Neural cell (in vitro differentiated cells): ENCODE data around the gene LRP1-AS. TPM values are rescaled to one million over a fixed set of nuclear protein-coding genes. Genes with fewer than 3 reads are reported as not detected.

Experiments used
- H2AFZ ChIP-seq: fragments of 200-600, 300-800 bp; sonication (generic), shearing (Covaris generic); 2 replicates; pipeline ENCODE4 v1.6.0; 2014; ENCODE audit warnings: low read depth, mild to moderate bottlenecking, antibody characterized with exemption, low read length, moderate library complexity
- H3F3A ChIP-seq: fragments of 200-600 bp; shearing (Covaris generic); 2 replicates; pipeline ENCODE4 v1.6.1; 2016; ENCODE audit warnings: mild to moderate bottlenecking, moderate library complexity, mixed read lengths, antibody characterized with exemption, low read length; ENCODE audit not compliant: insufficient read depth, poor library complexity, severe bottlenecking
- H3K27ac ChIP-seq: fragments of 200-600, 300-800 bp; sonication (generic), shearing (Covaris generic); 2 replicates; pipeline ENCODE4 v1.5.1; 2014; ENCODE audit warnings: mild to moderate bottlenecking, low read length, moderate library complexity
- H3K27me3 ChIP-seq: fragments of 300-800, 200-600 bp; sonication (generic), shearing (Covaris generic); 2 replicates; pipeline ENCODE4 v1.6.0; 2014; ENCODE audit warnings: mild to moderate bottlenecking, low read depth, low read length, moderate library complexity; ENCODE audit not compliant: insufficient read depth
- H3K36me3 ChIP-seq: fragments of 300-800, 200-600 bp; sonication (generic), shearing (Covaris generic); 2 replicates; pipeline ENCODE4 v1.5.1; 2014; ENCODE audit warnings: mild to moderate bottlenecking, antibody characterized with exemption, low read length, moderate library complexity; ENCODE audit not compliant: insufficient read depth
- H3K4me2 ChIP-seq: fragments of 300-800, 200-600 bp; sonication (generic), shearing (Covaris generic); 2 replicates; pipeline ENCODE4 v1.6.0; 2014; ENCODE audit warnings: mild to moderate bottlenecking, low read length
- H3K4me3 ChIP-seq: fragments of 300-800, 200-600 bp; sonication (generic), shearing (Covaris generic); 2 replicates; pipeline ENCODE4 v1.5.1; 2014; ENCODE audit warnings: mild to moderate bottlenecking, low read length, moderate library complexity
- H3K79me2 ChIP-seq: fragments of 200-600 bp; shearing (Covaris generic); replicated peaks from 2 replicates; pipeline ENCODE4 v1.6.0; 2014; ENCODE audit warnings: mild to moderate bottlenecking, low read length, moderate library complexity; ENCODE audit not compliant: insufficient read depth
- H3K9ac ChIP-seq: fragments of 300-800, 200-600 bp; sonication (generic), shearing (Covaris generic); 2 replicates; pipeline ENCODE4 v1.6.1; 2016; ENCODE audit warnings: mild to moderate bottlenecking, low read length, mixed read lengths
- H3K9me2 ChIP-seq: fragments of 200-600 bp; shearing (Covaris generic); 2 replicates; pipeline ENCODE4 v1.6.1; 2016; ENCODE audit warnings: mild to moderate bottlenecking, low read length, mixed read lengths; ENCODE audit not compliant: insufficient read depth
- H3K9me3 ChIP-seq: fragments of 200-600, 300-800 bp; sonication (generic), shearing (Covaris generic); 2 replicates; pipeline ENCODE4 v1.6.1; 2016; ENCODE audit warnings: mild to moderate bottlenecking, mixed run types, low read length, moderate library complexity, mixed read lengths
- H4K20me1 ChIP-seq: fragments of 200-600 bp; shearing (Covaris generic); 2 replicates; pipeline ENCODE4 v1.6.1; 2016; ENCODE audit warnings: mild to moderate bottlenecking, mixed run types; ENCODE audit not compliant: insufficient read depth
- EP300 ChIP-seq: fragments of 450-650 bp; conservative IDR thresholded peaks from 2 replicates; pipeline ENCODE4 v1.6.1; 2014; ENCODE audit warnings: antibody characterized with exemption, mild to moderate bottlenecking, moderate library complexity; ENCODE audit not compliant: poor library complexity, severe bottlenecking
- EZH2 ChIP-seq: fragments of 200-600, 300-800 bp; shearing (Covaris generic), sonication (generic); IDR thresholded peaks from 2 replicates; pipeline ENCODE4 v1.6.1; 2014; ENCODE audit warnings: antibody characterized with exemption, low read length, borderline replicate concordance, mild to moderate bottlenecking; ENCODE audit not compliant: insufficient read depth, poor library complexity, severe bottlenecking
- POLR2AphosphoS5 ChIP-seq: IDR thresholded peaks from 2 replicates; pipeline ENCODE4 v1.6.1; 2012
- RAD21 ChIP-seq: fragments of 450-650 bp; conservative IDR thresholded peaks from 2 replicates; pipeline ENCODE4 v1.6.1; 2014; ENCODE audit warnings: antibody characterized with exemption, mild to moderate bottlenecking, moderate library complexity
- SMC3 ChIP-seq: fragments of 450-650 bp; conservative IDR thresholded peaks from 2 replicates; pipeline ENCODE4 v1.6.1; 2014; ENCODE audit warnings: antibody characterized with exemption, mild to moderate bottlenecking, moderate library complexity; ENCODE audit not compliant: poor library complexity
- polyA plus RNA-seq: library from polyadenylated mRNA; depleted of rRNA; stranded (reverse); fragments of >200 nt; gene quantifications from 2 replicates; pipeline ENCODE4 v1.2.3, GENCODE V29; 2014
- TF ChIP-seq, protein P1 (sequence below): IDR thresholded peaks from 2 replicates; pipeline ENCODE4 v1.6.1; 2012; ENCODE audit warnings: borderline replicate concordance
- TF ChIP-seq, protein P2 (sequence below): fragments of 450-650 bp; IDR thresholded peaks from 2 replicates; pipeline ENCODE4 v1.5.1; 2014; ENCODE audit warnings: antibody characterized with exemption, mild to moderate bottlenecking, moderate library complexity; ENCODE audit not compliant: poor library complexity, severe bottlenecking

The LRP1-AS gene
- polyA plus RNA-seq, 1 donor from 2014 or later: not detected

GRCh38 chr12:57146092-57146491 lies 1.3 kb downstream of the LRP1-AS start:
- Histone ChIP-seq H3K36me3 (peaks cover 19% of the 10 kb centered on the region), H3K79me2 (no peaks in the 10 kb centered on the region), H3K4me3 (no peak overlapping the region), H3K27me3 (no peaks in the 10 kb centered on the region), H3K9ac (no peak overlapping the region), H3K9me3 (no peaks in the 10 kb centered on the region), H3K9me2 (no peaks in the 10 kb centered on the region), H2AFZ (no peak overlapping the region), H3K4me2 (no peak overlapping the region), H4K20me1 (no peaks in the 10 kb centered on the region), H3K27ac (no peak overlapping the region), H3F3A (no peaks in the 10 kb centered on the region)
- TF ChIP-seq SMC3 (no peak), EP300 (no peak), POLR2AphosphoS5 (no peak), RAD21 (no peak)
- TF ChIP-seq, protein P1, sequence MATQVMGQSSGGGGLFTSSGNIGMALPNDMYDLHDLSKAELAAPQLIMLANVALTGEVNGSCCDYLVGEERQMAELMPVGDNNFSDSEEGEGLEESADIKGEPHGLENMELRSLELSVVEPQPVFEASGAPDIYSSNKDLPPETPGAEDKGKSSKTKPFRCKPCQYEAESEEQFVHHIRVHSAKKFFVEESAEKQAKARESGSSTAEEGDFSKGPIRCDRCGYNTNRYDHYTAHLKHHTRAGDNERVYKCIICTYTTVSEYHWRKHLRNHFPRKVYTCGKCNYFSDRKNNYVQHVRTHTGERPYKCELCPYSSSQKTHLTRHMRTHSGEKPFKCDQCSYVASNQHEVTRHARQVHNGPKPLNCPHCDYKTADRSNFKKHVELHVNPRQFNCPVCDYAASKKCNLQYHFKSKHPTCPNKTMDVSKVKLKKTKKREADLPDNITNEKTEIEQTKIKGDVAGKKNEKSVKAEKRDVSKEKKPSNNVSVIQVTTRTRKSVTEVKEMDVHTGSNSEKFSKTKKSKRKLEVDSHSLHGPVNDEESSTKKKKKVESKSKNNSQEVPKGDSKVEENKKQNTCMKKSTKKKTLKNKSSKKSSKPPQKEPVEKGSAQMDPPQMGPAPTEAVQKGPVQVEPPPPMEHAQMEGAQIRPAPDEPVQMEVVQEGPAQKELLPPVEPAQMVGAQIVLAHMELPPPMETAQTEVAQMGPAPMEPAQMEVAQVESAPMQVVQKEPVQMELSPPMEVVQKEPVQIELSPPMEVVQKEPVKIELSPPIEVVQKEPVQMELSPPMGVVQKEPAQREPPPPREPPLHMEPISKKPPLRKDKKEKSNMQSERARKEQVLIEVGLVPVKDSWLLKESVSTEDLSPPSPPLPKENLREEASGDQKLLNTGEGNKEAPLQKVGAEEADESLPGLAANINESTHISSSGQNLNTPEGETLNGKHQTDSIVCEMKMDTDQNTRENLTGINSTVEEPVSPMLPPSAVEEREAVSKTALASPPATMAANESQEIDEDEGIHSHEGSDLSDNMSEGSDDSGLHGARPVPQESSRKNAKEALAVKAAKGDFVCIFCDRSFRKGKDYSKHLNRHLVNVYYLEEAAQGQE: no peak

DNA sequence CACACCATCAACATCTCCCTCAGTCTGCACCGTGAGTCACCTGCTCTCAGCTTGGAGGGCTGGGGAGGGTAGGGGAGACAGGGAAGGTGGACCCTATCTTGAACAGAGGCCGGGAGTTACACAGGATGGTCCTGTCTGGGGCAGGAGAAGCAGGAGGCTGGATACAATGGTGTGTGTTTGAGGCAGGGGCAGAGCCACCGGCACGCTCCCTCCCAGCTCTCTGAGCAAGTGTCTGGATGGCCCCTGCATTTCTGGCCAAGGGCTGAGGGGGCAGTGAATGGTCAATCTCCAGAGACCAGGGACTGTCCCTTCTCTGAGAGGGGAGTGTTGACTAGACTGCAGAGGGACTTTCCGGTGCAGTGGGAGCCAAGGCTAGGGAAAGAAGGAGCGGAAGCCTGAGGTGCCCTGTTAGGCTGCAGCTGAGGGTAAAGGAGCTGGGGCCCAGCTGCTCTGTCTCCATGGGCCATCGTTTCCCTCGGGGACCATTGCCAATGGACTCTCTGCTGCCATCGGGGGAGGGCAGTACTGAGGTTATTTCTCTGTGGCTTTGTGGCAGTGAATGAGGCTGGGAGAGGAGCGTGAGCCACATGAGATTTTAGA lies 1.9 kb downstream of the LRP1-AS start:
- Histone ChIP-seq H3K4me3 (no peak overlapping the region), H3K27ac (no peak overlapping the region), H3K79me2 (no peaks in the 10 kb centered on the region), H3K27me3 (no peaks in the 10 kb centered on the region), H3K4me2 (no peak overlapping the region), H3K36me3 (peaks cover 19% of the 10 kb centered on the region), H4K20me1 (no peaks in the 10 kb centered on the region), H3F3A (no peaks in the 10 kb centered on the region), H2AFZ (no peak overlapping the region), H3K9me3 (no peaks in the 10 kb centered on the region), H3K9ac (no peak overlapping the region), H3K9me2 (no peaks in the 10 kb centered on the region)
- TF ChIP-seq POLR2AphosphoS5: no peak

DNA sequence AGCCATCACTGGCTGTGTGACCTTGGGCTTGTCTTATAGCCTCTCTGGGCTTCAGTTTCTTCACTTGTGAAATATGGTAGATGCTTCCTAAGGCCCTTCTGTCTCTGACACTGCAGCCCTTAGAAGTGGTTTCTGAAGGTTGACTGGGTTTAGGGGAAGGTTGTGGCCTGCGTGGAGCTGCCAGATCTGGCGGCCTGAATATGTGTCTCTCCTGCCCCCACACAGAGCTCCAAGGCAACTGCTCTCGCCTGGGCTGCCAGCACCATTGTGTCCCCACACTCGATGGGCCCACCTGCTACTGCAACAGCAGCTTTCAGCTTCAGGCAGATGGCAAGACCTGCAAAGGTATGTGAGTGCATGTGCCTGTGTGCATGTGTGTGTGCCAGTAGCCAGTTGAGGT lies 4.0 kb downstream of the LRP1-AS start:
- no peaks in the 10 kb centered on the region for H3F3A ChIP-seq
- no peak overlapping the region for H3K9ac ChIP-seq
- H3K27me3 ChIP-seq: no peaks in the 10 kb centered on the region
- no peak overlapping the region for H3K4me3 ChIP-seq
- no peaks in the 10 kb centered on the region for H3K79me2 ChIP-seq
- peaks cover 32% of the 10 kb centered on the region for H3K36me3 ChIP-seq
- H3K27ac ChIP-seq: no peak overlapping the region
- TF ChIP-seq, protein P1: no peak
- no peak for TF ChIP-seq RAD21
- no peak for TF ChIP-seq POLR2AphosphoS5
- TF ChIP-seq, protein P2, sequence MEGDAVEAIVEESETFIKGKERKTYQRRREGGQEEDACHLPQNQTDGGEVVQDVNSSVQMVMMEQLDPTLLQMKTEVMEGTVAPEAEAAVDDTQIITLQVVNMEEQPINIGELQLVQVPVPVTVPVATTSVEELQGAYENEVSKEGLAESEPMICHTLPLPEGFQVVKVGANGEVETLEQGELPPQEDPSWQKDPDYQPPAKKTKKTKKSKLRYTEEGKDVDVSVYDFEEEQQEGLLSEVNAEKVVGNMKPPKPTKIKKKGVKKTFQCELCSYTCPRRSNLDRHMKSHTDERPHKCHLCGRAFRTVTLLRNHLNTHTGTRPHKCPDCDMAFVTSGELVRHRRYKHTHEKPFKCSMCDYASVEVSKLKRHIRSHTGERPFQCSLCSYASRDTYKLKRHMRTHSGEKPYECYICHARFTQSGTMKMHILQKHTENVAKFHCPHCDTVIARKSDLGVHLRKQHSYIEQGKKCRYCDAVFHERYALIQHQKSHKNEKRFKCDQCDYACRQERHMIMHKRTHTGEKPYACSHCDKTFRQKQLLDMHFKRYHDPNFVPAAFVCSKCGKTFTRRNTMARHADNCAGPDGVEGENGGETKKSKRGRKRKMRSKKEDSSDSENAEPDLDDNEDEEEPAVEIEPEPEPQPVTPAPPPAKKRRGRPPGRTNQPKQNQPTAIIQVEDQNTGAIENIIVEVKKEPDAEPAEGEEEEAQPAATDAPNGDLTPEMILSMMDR: no peak
- no peak for TF ChIP-seq EZH2
- H4K20me1 ChIP-seq: no peaks in the 10 kb centered on the region
- no peak overlapping the region for H2AFZ ChIP-seq
- H3K9me2 ChIP-seq: no peaks in the 10 kb centered on the region
- no peak overlapping the region for H3K4me2 ChIP-seq
- H3K9me3 ChIP-seq: no peaks in the 10 kb centered on the region
